ENCODE measurements around the gene GPR61.

The GPR61 gene

GRCh38 chr1:109578947-109579443, 39.3 kb downstream of the GPR61 start:
- DNase-seq, result no peak

- DNase-seq, result no peak
Measured at GRCh38 chr1:109579491-109579890, 39.8 kb downstream of the GPR61 start.

GRCh38 chr1:109582021-109582420, 42.3 kb downstream of the GPR61 start:
- no peak for DNase-seq

GRCh38 chr1:109584766-109585165, 45.1 kb downstream of the GPR61 start:
- no peak for DNase-seq

DNA sequence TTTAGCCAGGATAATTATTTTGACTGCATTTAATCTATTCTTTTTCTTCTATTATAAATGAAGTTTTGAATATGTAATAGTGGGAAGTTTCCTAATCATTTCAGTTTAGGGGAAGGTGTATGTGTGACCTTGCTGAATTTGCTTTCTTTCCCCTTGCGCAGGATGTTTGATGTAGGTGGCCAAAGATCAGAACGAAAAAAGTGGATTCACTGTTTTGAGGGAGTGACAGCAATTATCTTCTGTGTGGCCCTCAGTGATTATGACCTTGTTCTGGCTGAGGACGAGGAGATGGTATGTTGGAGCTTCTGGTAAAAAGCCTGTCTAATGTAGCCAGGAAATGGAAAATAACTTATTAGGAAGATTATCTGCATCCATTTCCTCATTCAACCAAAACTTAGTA, 46.4 kb downstream of the GPR61 start:
- no peak for DNase-seq

DNA sequence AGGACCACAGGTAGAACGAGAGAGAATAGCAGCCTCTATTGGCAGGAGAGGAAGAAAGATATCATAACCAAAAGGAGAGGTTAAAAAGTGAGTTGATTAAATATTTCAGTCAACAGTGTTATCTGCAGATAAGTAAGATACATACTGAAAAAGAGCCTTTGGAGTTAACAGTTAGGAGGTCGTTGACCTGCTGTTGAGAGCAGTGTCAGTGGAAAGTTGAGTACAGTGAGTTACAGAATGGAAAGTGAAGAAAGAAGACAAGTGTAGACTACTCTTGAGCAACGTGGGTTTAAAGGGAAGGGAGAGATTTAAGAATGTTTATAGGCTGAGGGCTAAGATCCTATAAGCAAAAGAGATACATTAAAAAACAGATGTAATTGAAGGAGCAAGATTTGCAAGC, 49.5 kb downstream of the GPR61 start:
- no peak for DNase-seq

GRCh38 chr1:109589679-109590078, 50.0 kb downstream of the GPR61 start:
- no peak for DNase-seq

GRCh38 chr1:109592916-109593315, 53.2 kb downstream of the GPR61 start:
- DNase-seq, result no peak

GRCh38 chr1:109595531-109595930, 55.9 kb downstream of the GPR61 start:
- DNase-seq, result no peak

Measured in activated CD4-positive, alpha-beta T cell treated with anti-CD3 and anti-CD28 coated beads, Interleukin-2, amount 50 U/mL, for 16 hours (primary cell).